ENCODE results near the gene UQCC2. TPM values are rescaled to one million over a fixed set of nuclear protein-coding genes. Genes with fewer than 3 reads are reported as not detected.

UQCC2 gene
- total RNA-seq, 1 experiment from 2014 or later = 71.2 TPM

DNA sequence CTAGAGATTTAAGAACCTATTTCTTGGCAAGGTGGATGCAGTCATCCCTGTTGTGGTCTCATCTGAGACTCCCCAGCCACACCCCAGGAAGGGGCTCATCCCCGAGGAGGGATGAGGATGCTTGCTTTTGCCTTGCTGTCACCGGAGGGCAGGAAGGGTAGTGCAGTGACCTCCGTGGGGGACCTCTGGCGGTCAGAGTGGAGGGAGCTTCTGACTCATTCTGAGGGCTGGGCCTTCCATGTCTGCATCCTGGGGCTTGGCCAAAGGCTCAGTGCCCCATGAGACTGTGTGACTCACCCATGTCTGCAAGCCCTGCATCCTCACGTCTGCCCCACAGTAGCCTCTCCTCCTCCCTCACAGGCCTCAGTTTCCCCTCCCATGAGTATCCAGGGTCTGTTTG, 38.7 kb downstream of the UQCC2 start:
- ChIA-PET CTCF (interaction anchor here (0.6 to 1.0 kb wide), 2 partner anchors 83 to 522 kb away, joined by 3 read pairs; no protein-coding TSS in a partner anchor), POLR2A (ENCODE audit: unreplicated experiment) (no interaction called here)
- Histone ChIP-seq H3K4me2 (no peak overlapping the region), H3K9me3 (ENCODE audit: insufficient read depth, low read depth) (no peaks in the 10 kb centered on the region), H3K79me2 (ENCODE audit: low read depth) (no peaks in the 10 kb centered on the region), H3K27ac (no peak overlapping the region), H3K27me3 (ENCODE audit: insufficient read depth, low read depth) (no peaks in the 10 kb centered on the region), H3K4me3 (no peak overlapping the region), H4K20me1 (ENCODE audit: insufficient read depth) (no peaks in the 10 kb centered on the region), H3K4me1 (replicated peaks; ENCODE audit: insufficient read depth) (peaks cover 15% of the 10 kb centered on the region), H3F3A (ENCODE audit: insufficient read depth, low read depth) (peaks cover 50% of the 10 kb centered on the region; the same call in 1 of the 2 replicates), H3K9me2 (ENCODE audit: insufficient read depth) (no peaks in the 10 kb centered on the region), H3K36me3 (ENCODE audit: low read depth) (peaks cover 30% of the 10 kb centered on the region), H2AFZ (no peak overlapping the region)
- TF ChIP-seq EZH2 (IDR thresholded peaks at IDR 0.05; ENCODE audit: low read depth) = no peak
- TF ChIP-seq, protein P1, sequence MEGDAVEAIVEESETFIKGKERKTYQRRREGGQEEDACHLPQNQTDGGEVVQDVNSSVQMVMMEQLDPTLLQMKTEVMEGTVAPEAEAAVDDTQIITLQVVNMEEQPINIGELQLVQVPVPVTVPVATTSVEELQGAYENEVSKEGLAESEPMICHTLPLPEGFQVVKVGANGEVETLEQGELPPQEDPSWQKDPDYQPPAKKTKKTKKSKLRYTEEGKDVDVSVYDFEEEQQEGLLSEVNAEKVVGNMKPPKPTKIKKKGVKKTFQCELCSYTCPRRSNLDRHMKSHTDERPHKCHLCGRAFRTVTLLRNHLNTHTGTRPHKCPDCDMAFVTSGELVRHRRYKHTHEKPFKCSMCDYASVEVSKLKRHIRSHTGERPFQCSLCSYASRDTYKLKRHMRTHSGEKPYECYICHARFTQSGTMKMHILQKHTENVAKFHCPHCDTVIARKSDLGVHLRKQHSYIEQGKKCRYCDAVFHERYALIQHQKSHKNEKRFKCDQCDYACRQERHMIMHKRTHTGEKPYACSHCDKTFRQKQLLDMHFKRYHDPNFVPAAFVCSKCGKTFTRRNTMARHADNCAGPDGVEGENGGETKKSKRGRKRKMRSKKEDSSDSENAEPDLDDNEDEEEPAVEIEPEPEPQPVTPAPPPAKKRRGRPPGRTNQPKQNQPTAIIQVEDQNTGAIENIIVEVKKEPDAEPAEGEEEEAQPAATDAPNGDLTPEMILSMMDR (conservative IDR thresholded peaks at IDR 0.05) = peak; percentile 64
- peak; percentile 86 to 89 for DNase-seq
- BruUV-seq (replicated peaks) = no TSS peak
- intact Hi-C loops (cut with micrococcal nuclease; ENCODE audit: unreplicated experiment) = loop anchor here (1.0 to 2.0 kb wide), 2 partner anchors 52 to 83 kb away; partner anchors contain the start of gene ITPR3

DNA sequence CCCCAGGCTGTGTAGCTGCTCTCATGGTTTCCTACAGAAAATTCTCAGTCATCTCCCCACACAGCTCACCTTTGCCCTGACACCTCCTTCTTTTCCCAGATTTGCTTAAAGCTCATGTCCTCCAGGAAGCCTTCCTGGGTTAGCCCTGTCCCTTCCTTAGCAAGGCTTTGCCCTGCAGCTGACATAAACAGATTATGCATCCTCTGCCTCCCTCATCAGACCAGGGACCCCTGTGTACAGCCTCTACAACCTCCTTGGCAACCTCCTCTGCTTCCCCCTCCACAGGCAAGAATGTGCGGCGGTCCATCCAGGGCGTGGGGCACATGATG, 39.8 kb downstream of the UQCC2 start:
- H3K9me2 ChIP-seq (ENCODE audit: insufficient read depth) = no peaks in the 10 kb centered on the region
- no peak overlapping the region for H2AFZ ChIP-seq
- H3K27me3 ChIP-seq (ENCODE audit: insufficient read depth, low read depth) = no peaks in the 10 kb centered on the region
- ChIA-PET CTCF (interaction anchor here (0.6 kb wide), 1 partner anchor 82 kb away, joined by 3 read pairs; no protein-coding TSS in a partner anchor), POLR2A (ENCODE audit: unreplicated experiment) (no interaction called here)
- no peak overlapping the region for H3K4me2 ChIP-seq
- no peaks in the 10 kb centered on the region for H3K9me3 ChIP-seq (ENCODE audit: insufficient read depth, low read depth)
- no peak for DNase-seq
- peaks cover 22% of the 10 kb centered on the region; the same call in 1 of the 2 replicates for H3K36me3 ChIP-seq (ENCODE audit: low read depth)
- no peaks in the 10 kb centered on the region for H4K20me1 ChIP-seq (ENCODE audit: insufficient read depth)
- H3K4me3 ChIP-seq = no peak overlapping the region
- H3K4me1 ChIP-seq (replicated peaks; ENCODE audit: insufficient read depth) = peaks cover 15% of the 10 kb centered on the region
- TF ChIP-seq EZH2 (IDR thresholded peaks at IDR 0.05; ENCODE audit: low read depth) = no peak
- TF ChIP-seq, protein P1 (conservative IDR thresholded peaks at IDR 0.05) = no peak
- H3K27ac ChIP-seq = no peak overlapping the region
- intact Hi-C loops (cut with micrococcal nuclease; ENCODE audit: unreplicated experiment) = loop anchor here (2.0 kb wide), 1 partner anchor 51 kb away; the partner anchor contains the start of gene ITPR3
- H3K79me2 ChIP-seq (ENCODE audit: low read depth) = no peaks in the 10 kb centered on the region
- no TSS peak for BruUV-seq (replicated peaks)
- H3F3A ChIP-seq (ENCODE audit: insufficient read depth, low read depth) = peaks cover 56% of the 10 kb centered on the region; the same call in 1 of the 2 replicates

DNA sequence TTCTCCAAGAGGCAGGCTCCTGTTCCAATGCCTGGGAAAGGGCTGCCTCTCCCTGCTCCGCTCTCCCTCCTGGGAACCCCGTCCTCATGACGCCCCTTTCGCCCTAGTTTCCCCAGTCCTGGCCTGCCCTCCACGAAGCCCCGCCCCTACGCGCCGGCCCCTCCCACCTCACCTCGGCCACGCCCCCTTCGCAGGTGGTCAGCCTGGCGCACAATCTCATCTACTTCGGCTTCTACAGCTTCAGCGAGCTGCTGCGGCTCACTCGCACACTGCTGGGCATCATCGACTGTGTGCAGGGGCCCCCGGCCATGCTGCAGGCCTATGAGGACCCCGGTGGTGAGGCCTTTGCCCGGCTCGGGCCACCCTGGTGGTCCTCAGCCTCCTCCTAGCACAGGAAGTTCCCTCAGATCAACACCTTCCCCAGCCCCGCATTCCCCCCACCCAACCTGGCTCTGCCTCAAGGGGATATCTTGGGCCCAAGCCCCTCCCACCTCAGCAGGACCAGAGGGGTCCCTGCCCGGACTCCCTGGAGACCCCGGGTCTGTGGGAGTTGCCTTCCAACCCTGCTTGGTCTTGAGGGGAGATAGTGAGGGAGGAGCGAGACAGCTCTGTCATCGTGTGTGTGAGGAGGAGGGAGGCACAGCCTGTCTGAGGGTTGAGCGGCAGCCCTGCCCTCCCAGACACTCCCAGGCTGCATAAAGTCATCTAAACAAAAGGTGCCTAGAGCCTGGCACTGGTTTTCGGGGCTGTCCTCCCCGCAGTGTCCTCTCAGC, 40.3 kb downstream of the UQCC2 start:
- CTCF ChIA-PET = interaction anchor here (0.6 kb wide), 1 partner anchor 81 kb away, joined by 3 read pairs; no protein-coding TSS in a partner anchor
- Histone ChIP-seq H3K27me3 (ENCODE audit: insufficient read depth, low read depth) (no peaks in the 10 kb centered on the region), H2AFZ (no peak overlapping the region), H4K20me1 (ENCODE audit: insufficient read depth) (no peaks in the 10 kb centered on the region), H3K36me3 (ENCODE audit: low read depth) (peaks cover 18% of the 10 kb centered on the region; the same call in 1 of the 2 replicates), H3K4me3 (no peak overlapping the region), H3K9me3 (ENCODE audit: insufficient read depth, low read depth) (no peaks in the 10 kb centered on the region), H3K4me2 (no peak overlapping the region), H3K27ac (no peak overlapping the region), H3F3A (ENCODE audit: insufficient read depth, low read depth) (peaks cover 56% of the 10 kb centered on the region; the same call in 1 of the 2 replicates), H3K79me2 (ENCODE audit: low read depth) (no peaks in the 10 kb centered on the region), H3K4me1 (replicated peaks; ENCODE audit: insufficient read depth) (peaks cover 15% of the 10 kb centered on the region), H3K9me2 (ENCODE audit: insufficient read depth) (no peaks in the 10 kb centered on the region)
- TF ChIP-seq, protein P1 (conservative IDR thresholded peaks at IDR 0.05) = no peak
- no peak for TF ChIP-seq EZH2 (IDR thresholded peaks at IDR 0.05; ENCODE audit: low read depth)
- POLR2A ChIA-PET (ENCODE audit: unreplicated experiment) = interaction anchor here (0.7 kb wide), 1 partner anchor 49 kb away, joined by 3 read pairs; no protein-coding TSS in a partner anchor
- no peak for DNase-seq
- no TSS peak for BruUV-seq (replicated peaks)
- intact Hi-C loops (cut with micrococcal nuclease; ENCODE audit: unreplicated experiment) = no loop called here

All from PC-9 (cell line).